Upper lobe of left lung (tissue), 6 donors: ENCODE results near the gene GNB5. TPM values are rescaled to one million over a fixed set of nuclear protein-coding genes. Genes with fewer than 3 reads are reported as not detected.
"Not testable (repeated sequence)": the region's sequence is repeated elsewhere in the genome, so short reads cannot be mapped to it uniquely, and the experiment has no call there.

Experiments
- ATAC-seq, 2 donors: fragments of 200-7000 bp; cut with Tn5 transposase; one replicate each; pipeline ENCODE4 v1.9.1; 2022; ENCODE audit warnings: mild to moderate bottlenecking in 2 of 2, moderate library complexity in 2 of 2; ENCODE audit not compliant: low FRiP score in 2 of 2
- DNase-seq, 2 donors: peaks; one replicate each; pipeline ENCODE4 v3.0.0-alpha.2; 2019 to 2020
- H3K27ac ChIP-seq, 4 donors: fragments of 200-600 bp; sonication (generic); one replicate each; pipeline ENCODE4 v1.5.1; 2016 to 2019
- H3K27me3 ChIP-seq, 4 donors: fragments of 200-600 bp; sonication (generic); one replicate each; pipeline ENCODE4 v1.5.1; 2017 to 2019
- H3K36me3 ChIP-seq, 4 donors: fragments of 200-600 bp; sonication (generic); one replicate each; pipeline ENCODE4 v1.5.1; 2016 to 2019
- H3K4me1 ChIP-seq, 4 donors: fragments of 200-600 bp; sonication (generic); one replicate each; pipeline ENCODE4 v1.5.1; 2018 to 2019
- H3K4me3 ChIP-seq, 4 donors: fragments of 200-600 bp; sonication (generic); one replicate each; pipeline ENCODE4 v1.5.1; 2017 to 2019; ENCODE audit warnings: mild to moderate bottlenecking in 2 of 4, moderate library complexity in 1 of 4
- H3K9me3 ChIP-seq, 4 donors: fragments of 200-600 bp; sonication (generic); one replicate each; pipeline ENCODE4 v1.5.1; 2018 to 2019
- EP300 ChIP-seq, 4 donors: sonication (generic); formaldehyde crosslinking; IDR thresholded peaks; one replicate each; pipeline ENCODE4 v1.5.1; 2017; ENCODE audit warnings: antibody characterized with exemption in 4 of 4, control low read depth in 2 of 4
- POLR2A ChIP-seq, 4 donors: fragments of 450-650 bp; IDR thresholded peaks; one replicate each; pipeline ENCODE4 v1.5.1; 2016 to 2017; ENCODE audit warnings: antibody characterized with exemption in 4 of 4, mild to moderate bottlenecking in 2 of 4
- POLR2AphosphoS5 ChIP-seq, 2 donors: sonication (generic); formaldehyde crosslinking; IDR thresholded peaks; one replicate each; pipeline ENCODE4 v1.5.1; 2017; ENCODE audit warnings: antibody characterized with exemption in 2 of 2
- WGBS, 2 donors: methylation state at CpG; one replicate each; pipeline ENCODE4 v1.1.5; 2017 to 2018; 5-methylcytosine and 5-hydroxymethylcytosine counted together
- total RNA-seq, 6 donors: library from RNA; depleted of rRNA in 4 of 6; stranded (reverse); fragments of >200 nt in 4 of 6; gene quantifications; one replicate each; pipeline versions ENCODE4 v1.1.0 to v1.2.1, GENCODE V29; 2016 to 2021
- TF ChIP-seq, protein P1 (sequence below), 6 experiments: fragments of 450-650 bp in 4 of 6; fragments of 200-600 bp in 2 of 6; sonication (generic) in 2 of 6; IDR thresholded peaks; one replicate each; pipeline ENCODE4 v1.5.1; 2016 to 2019; ENCODE audit warnings: antibody characterized with exemption in 6 of 6
- donor health status: DM: no; HTN: no; CAD: no; lungs with moderate emphysema.
- donor health status: DM: no; HTN: yes; CAD: no; lungs with severe emphysema.

Gene GNB5
- 10 to 100 TPM; 14.7 to 56.8 (median 31.0) TPM for total RNA-seq

DNA sequence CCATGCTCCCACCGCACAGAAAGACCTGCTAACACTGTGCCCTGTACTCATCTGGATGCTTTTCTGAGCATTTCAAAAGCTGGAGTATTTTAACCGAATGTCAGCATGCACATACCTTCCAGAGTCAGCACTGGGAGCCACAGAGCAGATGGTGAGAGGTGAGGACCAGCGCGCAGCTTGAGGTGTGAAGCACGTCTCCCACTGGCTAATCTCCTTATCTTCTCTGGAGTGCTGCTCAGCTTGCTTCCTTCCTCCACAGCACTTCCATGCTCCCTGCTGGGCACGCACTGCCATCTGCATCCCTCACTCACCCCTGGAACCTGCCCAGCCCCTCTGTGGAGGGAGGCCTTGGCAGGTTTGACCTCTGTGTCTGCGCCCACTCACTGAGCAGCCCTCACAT lies at the start of gene GNB5:
TSS of gene GNB5 (minus strand) at position 186 of the 400 bp plus-strand sequence. CDS start 6,716 bp downstream, outside the sequence.
- Histone ChIP-seq H3K27ac (no peak within 1 kb of the TSS), H3K36me3 (peaks cover 0 to 4% (median 0%) of the 10 kb centered on the region in 4 donors), H3K27me3 (no peaks in the 10 kb centered on the region), H3K4me3 (no peak within 1 kb of the TSS), H3K4me1 (no peaks in the 10 kb centered on the region), H3K9me3 (no peaks in the 10 kb centered on the region)
- ATAC-seq: peak in 1 of 2 donors; percentile 49
- WGBS, 2 donors: 53 to 74% methylated on average over 7 of the region's 7 CpGs
- no peak for TF ChIP-seq POLR2A (IDR thresholded peaks at IDR 0.05)
- no peak for DNase-seq

DNA sequence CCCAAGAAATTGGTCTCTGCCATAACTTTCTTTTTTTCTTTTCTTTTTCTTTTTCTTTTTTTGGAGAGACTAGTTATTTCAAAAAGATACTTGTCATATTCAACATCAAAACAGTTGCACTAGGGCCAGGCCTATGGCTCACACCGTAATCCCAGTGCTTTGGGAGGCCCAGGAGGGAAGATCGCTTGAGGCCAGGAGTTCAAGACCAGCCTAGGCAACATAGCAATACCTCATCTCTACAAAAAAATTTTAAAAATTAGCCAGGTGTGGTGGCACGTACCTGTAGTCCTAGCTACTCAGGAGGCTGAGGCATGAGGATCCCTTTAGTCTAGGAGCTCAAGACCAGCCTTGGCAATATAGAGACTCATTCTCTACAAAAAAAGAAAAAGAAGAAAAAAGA lies 49.0 kb upstream of the GNB5 start:
- DNase-seq (no peak), ATAC-seq (no peak)
- Histone ChIP-seq H3K36me3 (peaks cover 0 to 24% (median 11%) of the 10 kb centered on the region in 4 donors), H3K4me3 (no peak overlapping the region), H3K27me3 (no peaks in the 10 kb centered on the region), H3K27ac (no peak overlapping the region), H3K9me3 (no peaks in the 10 kb centered on the region), H3K4me1 (no peaks in the 10 kb centered on the region)
- TF ChIP-seq EP300 (IDR thresholded peaks at IDR 0.05) (no peak), POLR2A (IDR thresholded peaks at IDR 0.05) (no peak), POLR2AphosphoS5 (IDR thresholded peaks at IDR 0.05) (no peak)
- TF ChIP-seq, protein P1, sequence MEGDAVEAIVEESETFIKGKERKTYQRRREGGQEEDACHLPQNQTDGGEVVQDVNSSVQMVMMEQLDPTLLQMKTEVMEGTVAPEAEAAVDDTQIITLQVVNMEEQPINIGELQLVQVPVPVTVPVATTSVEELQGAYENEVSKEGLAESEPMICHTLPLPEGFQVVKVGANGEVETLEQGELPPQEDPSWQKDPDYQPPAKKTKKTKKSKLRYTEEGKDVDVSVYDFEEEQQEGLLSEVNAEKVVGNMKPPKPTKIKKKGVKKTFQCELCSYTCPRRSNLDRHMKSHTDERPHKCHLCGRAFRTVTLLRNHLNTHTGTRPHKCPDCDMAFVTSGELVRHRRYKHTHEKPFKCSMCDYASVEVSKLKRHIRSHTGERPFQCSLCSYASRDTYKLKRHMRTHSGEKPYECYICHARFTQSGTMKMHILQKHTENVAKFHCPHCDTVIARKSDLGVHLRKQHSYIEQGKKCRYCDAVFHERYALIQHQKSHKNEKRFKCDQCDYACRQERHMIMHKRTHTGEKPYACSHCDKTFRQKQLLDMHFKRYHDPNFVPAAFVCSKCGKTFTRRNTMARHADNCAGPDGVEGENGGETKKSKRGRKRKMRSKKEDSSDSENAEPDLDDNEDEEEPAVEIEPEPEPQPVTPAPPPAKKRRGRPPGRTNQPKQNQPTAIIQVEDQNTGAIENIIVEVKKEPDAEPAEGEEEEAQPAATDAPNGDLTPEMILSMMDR (IDR thresholded peaks at IDR 0.05): no peak
- 91 to 93% methylated on average over 3 of the region's 3 CpGs for WGBS, 2 donors

DNA sequence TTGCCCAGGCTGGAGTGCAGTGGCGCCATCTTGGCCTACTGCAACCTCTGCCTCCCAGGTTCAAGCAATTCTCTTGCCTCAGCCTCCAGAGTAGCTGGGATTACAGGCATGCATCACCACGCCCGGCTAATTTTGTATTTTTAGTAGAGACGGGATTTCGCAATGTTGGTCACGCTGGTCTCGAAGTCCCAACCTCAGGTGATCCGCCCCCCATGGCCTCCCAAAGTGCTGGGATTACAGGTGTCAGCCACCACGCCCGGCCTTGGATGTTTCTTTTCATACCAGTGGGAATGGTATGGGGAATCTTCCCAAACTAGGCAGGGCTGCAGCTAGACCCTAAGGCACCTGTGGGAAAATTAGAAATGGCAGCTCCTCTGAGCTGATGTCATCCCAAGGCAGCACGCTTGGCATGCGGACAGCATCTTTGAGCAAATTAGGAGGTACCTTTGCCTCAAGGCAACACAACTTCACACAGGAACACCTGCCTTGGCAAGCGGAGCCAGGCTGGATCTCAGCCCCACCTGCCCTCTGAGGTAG lies 47.9 kb upstream of the GNB5 start:
- ATAC-seq, H3K4me1 ChIP-seq, DNase-seq, H3K4me3 ChIP-seq, H3K27ac ChIP-seq, H3K9me3 ChIP-seq, H3K27me3 ChIP-seq: not testable (repeated sequence)
- WGBS, 2 donors: 92 to 96% methylated on average over 13 of the region's 13 CpGs
- H3K36me3 ChIP-seq: peaks cover 0 to 25% (median 14%) of the 10 kb centered on the region in 4 donors

DNA sequence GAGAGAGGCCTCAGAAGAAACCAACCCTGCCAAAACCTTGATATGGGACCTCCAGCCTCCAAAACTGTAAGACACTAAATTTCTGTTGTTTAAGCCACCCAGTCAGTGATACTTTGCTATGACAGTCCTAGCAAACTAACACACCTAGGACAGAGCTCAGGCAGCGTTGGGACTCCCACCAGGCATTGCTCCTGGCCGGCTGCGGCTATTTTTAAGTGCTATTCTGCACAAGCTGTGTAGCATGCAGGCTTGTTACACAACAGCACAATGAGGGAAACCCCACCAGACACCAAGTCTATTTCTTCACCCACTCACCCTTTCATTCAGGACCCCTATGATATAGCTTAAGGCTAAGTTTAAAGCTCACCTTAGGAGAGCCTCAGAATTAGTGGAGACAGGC lies 47.0 kb upstream of the GNB5 start:
- Histone ChIP-seq H3K9me3 (no peaks in the 10 kb centered on the region), H3K36me3 (peaks cover 0 to 22% (median 11%) of the 10 kb centered on the region in 4 donors), H3K27ac (no peak overlapping the region), H3K4me3 (no peak overlapping the region), H3K27me3 (no peaks in the 10 kb centered on the region), H3K4me1 (no peaks in the 10 kb centered on the region)
- no peak for ATAC-seq
- TF ChIP-seq, protein P1 (IDR thresholded peaks at IDR 0.05): no peak
- TF ChIP-seq EP300 (IDR thresholded peaks at IDR 0.05): no peak
- no peak for TF ChIP-seq POLR2A (IDR thresholded peaks at IDR 0.05)
- TF ChIP-seq POLR2AphosphoS5 (IDR thresholded peaks at IDR 0.05): no peak
- no peak for DNase-seq
- WGBS, 2 donors: 96 to 100% methylated on average over 1 to 3 of the region's 3 CpGs

DNA sequence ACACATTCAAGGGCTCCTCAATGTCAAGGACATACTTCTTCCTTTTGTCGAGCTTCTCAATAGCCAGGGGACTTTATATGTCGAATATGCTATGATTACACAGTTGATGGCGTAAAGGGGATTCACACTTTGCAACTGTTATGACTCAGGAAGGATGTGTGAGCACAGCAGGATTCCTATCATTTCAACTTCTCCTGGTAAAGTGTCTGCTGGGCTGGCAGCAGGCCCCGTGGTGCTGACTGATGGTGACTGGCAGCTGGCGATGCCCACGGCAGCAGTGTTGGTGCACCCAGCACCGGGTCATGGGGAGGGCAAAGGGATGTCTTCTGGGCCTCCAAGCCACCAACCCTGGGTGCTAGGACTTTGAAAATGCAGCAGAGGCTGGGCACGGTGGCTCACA lies 44.8 kb upstream of the GNB5 start:
- H3K36me3 ChIP-seq: peaks cover 0 to 21% (median 11%) of the 10 kb centered on the region in 4 donors
- DNase-seq (peak in 1 of 2 donors; percentile 69), ATAC-seq (no peak)
- TF ChIP-seq POLR2A (IDR thresholded peaks at IDR 0.05) (no peak), EP300 (IDR thresholded peaks at IDR 0.05) (no peak), POLR2AphosphoS5 (IDR thresholded peaks at IDR 0.05) (no peak)
- TF ChIP-seq, protein P1 (IDR thresholded peaks at IDR 0.05): no peak
- no peak overlapping the region for H3K27ac ChIP-seq
- no peak overlapping the region for H3K4me3 ChIP-seq
- H3K4me1 ChIP-seq: no peaks in the 10 kb centered on the region
- 60 to 82% methylated on average over 5 to 8 of the region's 8 CpGs for WGBS, 2 donors
- H3K9me3 ChIP-seq: no peaks in the 10 kb centered on the region
- no peaks in the 10 kb centered on the region for H3K27me3 ChIP-seq
